ENCODE results near the gene PTPRQ.
A peak's percentile ranks its signal among the peaks of the same experiment; 100 is the strongest.
"Not testable (repeated sequence)": the region's sequence is repeated elsewhere in the genome, so short reads cannot be mapped to it uniquely, and the experiment has no call there.

PTPRQ gene

GRCh38 chr12:80636832-80637231 is 192.8 kb downstream of the PTPRQ start:
- DNase-seq (ENCODE audit: low spot score), result no peak

GRCh38 chr12:80641936-80642335 is 197.9 kb downstream of the PTPRQ start:
- no peak for DNase-seq (ENCODE audit: low spot score)

- DNase-seq (ENCODE audit: low spot score), result no peak
These were observed 199.9 kb downstream of the PTPRQ start for GRCh38 chr12:80643961-80644360.

- DNase-seq (ENCODE audit: low spot score), result peak; percentile 53
These were observed 204.8 kb downstream of the PTPRQ start for GRCh38 chr12:80648881-80649280.

GRCh38 chr12:80655751-80656150 is 211.7 kb downstream of the PTPRQ start:
- no peak for DNase-seq (ENCODE audit: low spot score)

GRCh38 chr12:80659512-80660063 is 215.6 kb downstream of the PTPRQ start:
- DNase-seq (ENCODE audit: low spot score), result no peak

- DNase-seq (ENCODE audit: low spot score), result no peak
These were observed 218.6 kb downstream of the PTPRQ start for GRCh38 chr12:80662586-80662985.

- no peak for DNase-seq (ENCODE audit: low spot score)
These were observed 226.2 kb downstream of the PTPRQ start for GRCh38 chr12:80670214-80670613.

GRCh38 chr12:80676042-80676636 is 232.1 kb downstream of the PTPRQ start:
- DNase-seq (ENCODE audit: low spot score), result not testable (repeated sequence)

- no peak for DNase-seq (ENCODE audit: low spot score)
These were observed 232.8 kb downstream of the PTPRQ start for GRCh38 chr12:80676856-80677255.

GRCh38 chr12:80677994-80678393 is 234.0 kb downstream of the PTPRQ start:
- no peak for DNase-seq (ENCODE audit: low spot score)

- DNase-seq (ENCODE audit: low spot score), result no peak
These were observed 235.5 kb downstream of the PTPRQ start for GRCh38 chr12:80679346-80680131.

GRCh38 chr12:80681287-80681686 is 237.3 kb downstream of the PTPRQ start:
- no peak for DNase-seq (ENCODE audit: low spot score)

GRCh38 chr12:80681786-80682185 is 237.8 kb downstream of the PTPRQ start:
- DNase-seq (ENCODE audit: low spot score), result no peak

- no peak for DNase-seq (ENCODE audit: low spot score)
These were observed 240.1 kb downstream of the PTPRQ start for GRCh38 chr12:80684077-80684495.

GRCh38 chr12:80690090-80690489 is 246.1 kb downstream of the PTPRQ start:
- no peak for DNase-seq (ENCODE audit: low spot score)

- DNase-seq (ENCODE audit: low spot score), result no peak
These were observed 246.5 kb downstream of the PTPRQ start for GRCh38 chr12:80690513-80690912.

GRCh38 chr12:80692114-80692513 is 248.1 kb downstream of the PTPRQ start:
- DNase-seq (ENCODE audit: low spot score), result no peak

GRCh38 chr12:80697270-80697887 is 253.3 kb downstream of the PTPRQ start:
- no peak for DNase-seq (ENCODE audit: low spot score)

- no peak for DNase-seq (ENCODE audit: low spot score)
These were observed 254.2 kb downstream of the PTPRQ start for GRCh38 chr12:80698256-80698655.

GRCh38 chr12:80698847-80699542 is 255.0 kb downstream of the PTPRQ start:
- no peak for DNase-seq (ENCODE audit: low spot score)

- no peak for DNase-seq (ENCODE audit: low spot score)
These were observed 256.3 kb downstream of the PTPRQ start for GRCh38 chr12:80700327-80700726.

Data from RKO (cell line).